ENCODE measurements around the gene PSME4.
"Not testable (repeated sequence)": the region's sequence is repeated elsewhere in the genome, so short reads cannot be mapped to it uniquely, and the experiment has no call there.

The PSME4 gene

GRCh38 chr2:53852532-53852931 lies 118.3 kb downstream of the PSME4 start:
- ChIA-PET CTCF (no interaction called here), POLR2A (ENCODE audit: low non-redundant PET) (no interaction called here)
- H3K27ac ChIP-seq: no peak overlapping the region
- no peak for DNase-seq (ENCODE audit: low spot score)
- TF ChIP-seq CTCF (conservative IDR thresholded peaks at IDR 0.05; ENCODE audit: low read depth): no peak

GRCh38 chr2:53851052-53851757 lies 119.6 kb downstream of the PSME4 start:
- CTCF ChIA-PET: not testable (repeated sequence)

DNA sequence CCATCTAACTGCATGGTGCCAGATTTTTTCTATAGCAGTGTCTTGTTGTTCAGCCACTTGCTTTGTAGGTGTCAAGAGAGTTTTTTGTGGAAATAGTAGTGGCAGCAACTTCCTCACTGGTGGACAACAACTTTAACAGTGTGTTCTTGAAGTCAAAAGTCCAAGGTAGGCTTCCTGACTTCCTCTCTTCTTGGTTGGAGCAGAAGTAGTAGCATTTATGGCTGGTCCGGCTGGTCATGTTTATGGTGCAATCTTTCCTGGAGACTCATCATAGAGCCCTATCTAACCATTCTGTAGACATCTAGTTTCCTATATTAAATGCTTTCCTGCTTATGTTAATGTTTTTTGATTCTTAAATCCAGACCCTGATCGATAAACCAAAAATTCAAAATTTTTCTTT lies 122.7 kb downstream of the PSME4 start:
- ChIA-PET CTCF (no interaction called here), POLR2A (ENCODE audit: low non-redundant PET) (no interaction called here)
- no peak for DNase-seq (ENCODE audit: low spot score)
- no peak overlapping the region for H3K27ac ChIP-seq
- no peak for TF ChIP-seq CTCF (conservative IDR thresholded peaks at IDR 0.05; ENCODE audit: low read depth)

More at GRCh38 chr2:53851052-53851757, 119.6 kb downstream of the PSME4 start:
- H3K27ac ChIP-seq; POLR2A ChIA-PET (ENCODE audit: low non-redundant PET); DNase-seq (ENCODE audit: low spot score): not testable (repeated sequence)

DNA sequence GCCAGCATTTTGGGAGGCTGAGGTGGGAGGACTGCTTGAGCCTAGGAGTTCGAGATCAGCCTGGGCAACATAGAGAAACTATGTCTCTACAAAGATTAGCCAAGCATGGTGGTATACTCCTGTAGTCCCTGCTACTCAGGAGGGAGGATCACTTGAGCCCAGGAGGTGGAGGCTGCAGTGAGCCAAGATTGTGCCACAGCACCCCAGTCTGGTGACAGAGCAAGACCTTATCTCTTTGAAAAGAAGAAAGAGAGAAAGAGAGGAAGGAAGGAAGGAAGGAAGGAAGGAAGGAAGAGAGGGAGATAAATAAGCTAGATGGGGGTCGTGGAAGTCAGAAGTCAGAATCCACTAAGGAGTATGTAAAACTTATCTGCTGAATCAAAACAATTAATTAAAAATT lies 127.2 kb downstream of the PSME4 start:
- ChIA-PET POLR2A (ENCODE audit: low non-redundant PET) (no interaction called here), CTCF (no interaction called here)
- TF ChIP-seq CTCF (conservative IDR thresholded peaks at IDR 0.05; ENCODE audit: low read depth): no peak
- no peak for DNase-seq (ENCODE audit: low spot score)
- no peak overlapping the region for H3K27ac ChIP-seq

DNA sequence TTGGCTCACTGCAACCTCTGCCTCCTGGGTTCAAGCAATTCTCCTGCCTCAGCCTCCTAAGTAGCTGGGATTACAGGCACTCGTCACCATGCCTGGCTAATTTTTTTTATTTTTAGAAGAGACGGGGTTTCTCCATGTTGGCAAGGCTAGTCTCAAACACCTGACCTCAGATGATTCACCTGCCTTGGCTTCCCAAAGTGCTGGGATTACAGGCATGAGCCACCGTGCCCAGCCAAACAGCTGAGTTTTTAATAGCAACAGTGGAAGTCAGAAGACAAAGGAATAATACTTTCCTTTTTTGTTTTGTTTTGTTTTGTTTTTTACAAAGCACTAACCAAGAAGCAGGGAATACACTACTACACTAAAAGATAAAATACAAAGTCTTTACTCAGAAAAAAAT lies 127.9 kb downstream of the PSME4 start:
- CTCF ChIA-PET: no interaction called here

DNA sequence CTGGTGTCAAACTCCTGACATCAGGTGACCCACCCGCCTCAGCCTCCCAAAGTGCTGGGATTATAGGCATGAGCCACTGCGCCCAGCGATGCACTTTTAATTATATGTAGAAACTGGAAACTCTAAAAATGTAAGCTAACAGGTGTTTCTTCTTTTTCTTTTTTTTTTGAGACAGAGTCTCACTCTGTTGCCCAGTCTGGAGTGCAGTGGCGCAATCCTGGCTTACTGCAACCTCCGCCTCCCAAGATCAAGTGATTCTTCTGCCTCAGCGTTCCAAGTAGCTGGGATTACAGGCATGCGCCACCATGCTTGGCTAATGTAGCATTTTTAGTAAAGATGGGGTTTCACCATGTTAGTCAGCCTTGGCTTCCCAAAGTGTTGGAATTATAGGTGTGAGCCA lies 129.1 kb downstream of the PSME4 start:
- H3K27ac ChIP-seq; POLR2A ChIA-PET (ENCODE audit: low non-redundant PET); DNase-seq (ENCODE audit: low spot score): not testable (repeated sequence)
- CTCF ChIA-PET: interaction anchor here (0.7 kb wide), 1 partner anchor 17 kb away, joined by 3 read pairs; no protein-coding TSS in a partner anchor

More for the DNA sequence above, 127.9 kb downstream of the PSME4 start:
- DNase-seq (ENCODE audit: low spot score): no peak
- POLR2A ChIA-PET (ENCODE audit: low non-redundant PET): no interaction called here
- H3K27ac ChIP-seq: no peak overlapping the region
- TF ChIP-seq CTCF (conservative IDR thresholded peaks at IDR 0.05; ENCODE audit: low read depth): no peak

GRCh38 chr2:53840580-53840979 lies 130.2 kb downstream of the PSME4 start:
- DNase-seq (ENCODE audit: low spot score): no peak
- ChIA-PET POLR2A (ENCODE audit: low non-redundant PET) (no interaction called here), CTCF (no interaction called here)
- H3K27ac ChIP-seq: no peak overlapping the region
- no peak for TF ChIP-seq CTCF (conservative IDR thresholded peaks at IDR 0.05; ENCODE audit: low read depth)

DNA sequence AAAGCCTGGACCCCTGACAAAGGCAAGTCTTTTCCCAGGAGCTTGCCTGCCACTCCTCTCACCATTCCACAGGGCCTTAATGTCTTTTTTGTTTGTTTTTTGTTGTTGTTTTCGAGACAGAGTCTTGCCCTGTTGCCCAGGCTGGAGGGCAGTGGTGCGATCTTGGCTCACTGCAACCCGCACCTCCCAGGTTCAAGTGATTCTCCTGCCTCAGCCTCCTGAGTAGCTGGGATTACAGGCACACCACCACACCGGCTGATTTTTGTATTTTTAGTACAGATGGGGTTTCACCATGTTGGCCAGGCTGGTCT lies 140.9 kb downstream of the PSME4 start:
- CTCF ChIA-PET; H3K27ac ChIP-seq; DNase-seq (ENCODE audit: low spot score); POLR2A ChIA-PET (ENCODE audit: low non-redundant PET): not testable (repeated sequence)
